ENCODE data around the gene ACTN1.

The ACTN1 gene

GRCh38 chr14:68955851-68956179, 23.3 kb downstream of the ACTN1 start:
- Histone ChIP-seq H3K9me3 (ENCODE audit: insufficient read depth, low read length) (no peaks in the 10 kb centered on the region), H3K4me3 (ENCODE audit: insufficient read length, low read depth) (no peak overlapping the region), H3K27me3 (ENCODE audit: insufficient read depth, insufficient read length) (no peaks in the 10 kb centered on the region), H3K36me3 (ENCODE audit: insufficient read depth, insufficient read length, low read length) (peaks cover 64% of the 10 kb centered on the region), H3K9ac (ENCODE audit: insufficient read length, low read depth) (no peak overlapping the region), H3K4me1 (ENCODE audit: insufficient read depth, insufficient read length) (peaks cover 15% of the 10 kb centered on the region)
- no peak for DNase-seq (ENCODE audit: low read depth, low spot score)
- no peak for TF ChIP-seq YY1 (IDR thresholded peaks at IDR 0.05; ENCODE audit: insufficient read depth, insufficient read length)
- TF ChIP-seq SUZ12 (IDR thresholded peaks at IDR 0.05; ENCODE audit: extremely low read depth, insufficient read depth, insufficient read length) = no peak
- TF ChIP-seq ZNF274 (IDR thresholded peaks at IDR 0.05; ENCODE audit: low read depth, low read length) = no peak

- no peaks in the 10 kb centered on the region for H3K9me3 ChIP-seq (ENCODE audit: insufficient read depth, low read length)
- H3K9ac ChIP-seq (ENCODE audit: insufficient read length, low read depth) = no peak overlapping the region
- H3K4me3 ChIP-seq (ENCODE audit: insufficient read length, low read depth) = no peak overlapping the region
- no peak for DNase-seq (ENCODE audit: low read depth, low spot score)
- no peaks in the 10 kb centered on the region for H3K27me3 ChIP-seq (ENCODE audit: insufficient read depth, insufficient read length)
- peaks cover 62% of the 10 kb centered on the region for H3K36me3 ChIP-seq (ENCODE audit: insufficient read depth, insufficient read length, low read length)
- H3K4me1 ChIP-seq (ENCODE audit: insufficient read depth, insufficient read length) = peaks cover 15% of the 10 kb centered on the region
- no peak for TF ChIP-seq SUZ12 (IDR thresholded peaks at IDR 0.05; ENCODE audit: extremely low read depth, insufficient read depth, insufficient read length)
- TF ChIP-seq ZNF274 (IDR thresholded peaks at IDR 0.05; ENCODE audit: low read depth, low read length) = no peak
- TF ChIP-seq YY1 (IDR thresholded peaks at IDR 0.05; ENCODE audit: insufficient read depth, insufficient read length) = no peak
Observed at GRCh38 chr14:68955164-68955850, 23.8 kb downstream of the ACTN1 start.

- Histone ChIP-seq H3K27me3 (ENCODE audit: insufficient read depth, insufficient read length) (no peaks in the 10 kb centered on the region), H3K9ac (ENCODE audit: insufficient read length, low read depth) (no peak overlapping the region), H3K4me3 (ENCODE audit: insufficient read length, low read depth) (no peak overlapping the region), H3K36me3 (ENCODE audit: insufficient read depth, insufficient read length, low read length) (peaks cover 54% of the 10 kb centered on the region), H3K4me1 (ENCODE audit: insufficient read depth, insufficient read length) (peaks cover 18% of the 10 kb centered on the region), H3K9me3 (ENCODE audit: insufficient read depth, low read length) (no peaks in the 10 kb centered on the region)
- no peak for TF ChIP-seq SUZ12 (IDR thresholded peaks at IDR 0.05; ENCODE audit: extremely low read depth, insufficient read depth, insufficient read length)
- no peak for TF ChIP-seq YY1 (IDR thresholded peaks at IDR 0.05; ENCODE audit: insufficient read depth, insufficient read length)
- TF ChIP-seq ZNF274 (IDR thresholded peaks at IDR 0.05; ENCODE audit: low read depth, low read length) = no peak
- no peak for DNase-seq (ENCODE audit: low read depth, low spot score)
Observed at GRCh38 chr14:68953196-68953555, 25.9 kb downstream of the ACTN1 start.

- H3K4me1 ChIP-seq (ENCODE audit: insufficient read depth, insufficient read length) = peaks cover 20% of the 10 kb centered on the region
- no peaks in the 10 kb centered on the region for H3K27me3 ChIP-seq (ENCODE audit: insufficient read depth, insufficient read length)
- H3K36me3 ChIP-seq (ENCODE audit: insufficient read depth, insufficient read length, low read length) = peaks cover 54% of the 10 kb centered on the region
- H3K4me3 ChIP-seq (ENCODE audit: insufficient read length, low read depth) = no peak overlapping the region
- H3K9ac ChIP-seq (ENCODE audit: insufficient read length, low read depth) = no peak overlapping the region
- TF ChIP-seq SUZ12 (IDR thresholded peaks at IDR 0.05; ENCODE audit: extremely low read depth, insufficient read depth, insufficient read length) = no peak
- no peak for DNase-seq (ENCODE audit: low read depth, low spot score)
- no peaks in the 10 kb centered on the region for H3K9me3 ChIP-seq (ENCODE audit: insufficient read depth, low read length)
Observed at GRCh38 chr14:68952531-68953195, 26.4 kb downstream of the ACTN1 start.

GRCh38 chr14:68951800-68952530, 27.1 kb downstream of the ACTN1 start:
- H3K36me3 ChIP-seq (ENCODE audit: insufficient read depth, insufficient read length, low read length) = peaks cover 53% of the 10 kb centered on the region
- no peak overlapping the region for H3K9ac ChIP-seq (ENCODE audit: insufficient read length, low read depth)
- H3K27me3 ChIP-seq (ENCODE audit: insufficient read depth, insufficient read length) = no peaks in the 10 kb centered on the region
- H3K9me3 ChIP-seq (ENCODE audit: insufficient read depth, low read length) = no peaks in the 10 kb centered on the region
- TF ChIP-seq YY1 (IDR thresholded peaks at IDR 0.05; ENCODE audit: insufficient read depth, insufficient read length) (no peak), ZNF274 (IDR thresholded peaks at IDR 0.05; ENCODE audit: low read depth, low read length) (no peak), SUZ12 (IDR thresholded peaks at IDR 0.05; ENCODE audit: extremely low read depth, insufficient read depth, insufficient read length) (no peak)
- H3K4me1 ChIP-seq (ENCODE audit: insufficient read depth, insufficient read length) = peaks cover 20% of the 10 kb centered on the region
- DNase-seq (ENCODE audit: low read depth, low spot score) = no peak
- no peak overlapping the region for H3K4me3 ChIP-seq (ENCODE audit: insufficient read length, low read depth)

- Histone ChIP-seq H3K36me3 (ENCODE audit: insufficient read depth, insufficient read length, low read length) (peaks cover 53% of the 10 kb centered on the region), H3K27me3 (ENCODE audit: insufficient read depth, insufficient read length) (no peaks in the 10 kb centered on the region), H3K4me3 (ENCODE audit: insufficient read length, low read depth) (no peak overlapping the region), H3K9me3 (ENCODE audit: insufficient read depth, low read length) (no peaks in the 10 kb centered on the region), H3K9ac (ENCODE audit: insufficient read length, low read depth) (no peak overlapping the region), H3K4me1 (ENCODE audit: insufficient read depth, insufficient read length) (peaks cover 24% of the 10 kb centered on the region)
- TF ChIP-seq SUZ12 (IDR thresholded peaks at IDR 0.05; ENCODE audit: extremely low read depth, insufficient read depth, insufficient read length) = no peak
- no peak for TF ChIP-seq YY1 (IDR thresholded peaks at IDR 0.05; ENCODE audit: insufficient read depth, insufficient read length)
- TF ChIP-seq ZNF274 (IDR thresholded peaks at IDR 0.05; ENCODE audit: low read depth, low read length) = no peak
- no peak for DNase-seq (ENCODE audit: low read depth, low spot score)
Observed at GRCh38 chr14:68951035-68951797, 27.9 kb downstream of the ACTN1 start.

GRCh38 chr14:68950111-68950510, 29.0 kb downstream of the ACTN1 start:
- Histone ChIP-seq H3K9ac (ENCODE audit: insufficient read length, low read depth) (no peak overlapping the region), H3K4me3 (ENCODE audit: insufficient read length, low read depth) (no peak overlapping the region), H3K4me1 (ENCODE audit: insufficient read depth, insufficient read length) (peaks cover 26% of the 10 kb centered on the region), H3K27me3 (ENCODE audit: insufficient read depth, insufficient read length) (no peaks in the 10 kb centered on the region), H3K36me3 (ENCODE audit: insufficient read depth, insufficient read length, low read length) (peaks cover 49% of the 10 kb centered on the region), H3K9me3 (ENCODE audit: insufficient read depth, low read length) (no peaks in the 10 kb centered on the region)
- no peak for DNase-seq (ENCODE audit: low read depth, low spot score)
- TF ChIP-seq SUZ12 (IDR thresholded peaks at IDR 0.05; ENCODE audit: extremely low read depth, insufficient read depth, insufficient read length) (no peak), YY1 (IDR thresholded peaks at IDR 0.05; ENCODE audit: insufficient read depth, insufficient read length) (no peak), ZNF274 (IDR thresholded peaks at IDR 0.05; ENCODE audit: low read depth, low read length) (no peak)

Data from NT2/D1 (cell line).